ENCODE measurements around the gene FOXL1. TPM values are rescaled to one million over a fixed set of nuclear protein-coding genes. Genes with fewer than 3 reads are reported as not detected.

FOXL1 gene
- total RNA-seq, 1 experiment from 2014 or later = 0.13 TPM

DNA sequence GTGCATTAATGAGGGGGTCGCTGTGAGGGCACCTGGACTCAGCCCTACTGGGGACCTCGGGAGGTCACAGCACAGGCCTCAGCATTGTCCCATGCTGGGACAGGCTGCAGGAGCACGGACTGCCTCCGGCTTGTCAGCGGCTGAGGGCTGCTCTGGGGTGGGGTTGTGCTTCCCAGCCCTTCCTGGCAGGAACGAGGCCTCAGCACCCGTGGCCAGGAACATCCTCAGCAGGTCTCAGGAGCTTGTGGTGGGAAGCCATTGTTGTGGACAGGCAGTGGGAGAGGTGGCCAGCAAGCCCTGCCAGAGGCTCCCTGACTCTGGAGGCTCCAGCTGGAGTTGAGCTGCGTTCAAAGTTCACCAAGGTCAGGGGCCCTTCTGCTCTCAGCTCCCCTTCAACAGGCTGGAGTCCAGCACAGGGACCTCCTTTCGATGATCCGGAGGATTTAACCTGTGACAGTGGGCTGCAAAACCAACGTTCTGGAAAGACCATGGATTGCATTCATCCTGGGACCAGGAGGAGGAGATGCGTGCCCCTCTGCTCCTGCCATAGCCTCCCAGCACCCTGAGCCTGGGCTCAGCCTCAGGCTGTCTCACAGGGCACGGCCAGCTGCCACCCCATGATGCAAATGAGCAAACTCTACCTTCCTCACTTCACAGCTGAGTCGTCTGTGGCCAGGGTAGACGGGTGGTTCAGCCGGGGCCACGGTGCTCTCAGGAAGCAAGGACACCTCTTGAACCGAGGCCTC lies 32.6 kb downstream of the FOXL1 start:
- BruUV-seq (replicated peaks) = no TSS peak
- no peaks in the 10 kb centered on the region for H3K27me3 ChIP-seq (replicated peaks; ENCODE audit: insufficient read depth, low read depth, low read length, poor library complexity)
- H3K27ac ChIP-seq (ENCODE audit: low read depth, low read length, poor library complexity, severe bottlenecking) = no peak overlapping the region
- CTCF ChIA-PET = no interaction called here
- H3K36me3 ChIP-seq (ENCODE audit: insufficient read depth, low read length, poor library complexity, severe bottlenecking) = no peaks in the 10 kb centered on the region
- H3K4me3 ChIP-seq (ENCODE audit: low read depth, low read length, poor library complexity, severe bottlenecking) = no peak overlapping the region
- no peaks in the 10 kb centered on the region for H3K4me1 ChIP-seq (ENCODE audit: insufficient read depth, low read length, poor library complexity, severe bottlenecking)
- no peak for TF ChIP-seq EZH2 (IDR thresholded peaks at IDR 0.05; ENCODE audit: borderline replicate concordance, low read depth, low read length, poor library complexity, severe bottlenecking)
- TF ChIP-seq, protein P1, sequence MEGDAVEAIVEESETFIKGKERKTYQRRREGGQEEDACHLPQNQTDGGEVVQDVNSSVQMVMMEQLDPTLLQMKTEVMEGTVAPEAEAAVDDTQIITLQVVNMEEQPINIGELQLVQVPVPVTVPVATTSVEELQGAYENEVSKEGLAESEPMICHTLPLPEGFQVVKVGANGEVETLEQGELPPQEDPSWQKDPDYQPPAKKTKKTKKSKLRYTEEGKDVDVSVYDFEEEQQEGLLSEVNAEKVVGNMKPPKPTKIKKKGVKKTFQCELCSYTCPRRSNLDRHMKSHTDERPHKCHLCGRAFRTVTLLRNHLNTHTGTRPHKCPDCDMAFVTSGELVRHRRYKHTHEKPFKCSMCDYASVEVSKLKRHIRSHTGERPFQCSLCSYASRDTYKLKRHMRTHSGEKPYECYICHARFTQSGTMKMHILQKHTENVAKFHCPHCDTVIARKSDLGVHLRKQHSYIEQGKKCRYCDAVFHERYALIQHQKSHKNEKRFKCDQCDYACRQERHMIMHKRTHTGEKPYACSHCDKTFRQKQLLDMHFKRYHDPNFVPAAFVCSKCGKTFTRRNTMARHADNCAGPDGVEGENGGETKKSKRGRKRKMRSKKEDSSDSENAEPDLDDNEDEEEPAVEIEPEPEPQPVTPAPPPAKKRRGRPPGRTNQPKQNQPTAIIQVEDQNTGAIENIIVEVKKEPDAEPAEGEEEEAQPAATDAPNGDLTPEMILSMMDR (conservative IDR thresholded peaks at IDR 0.05; ENCODE audit: low read depth, low read length) = no peak
- no peaks in the 10 kb centered on the region for H3K9me3 ChIP-seq (ENCODE audit: low read depth, low read length, poor library complexity, severe bottlenecking)
- POLR2A ChIA-PET (ENCODE audit: low non-redundant PET) = no interaction called here
- intact Hi-C loops (cut with micrococcal nuclease; ENCODE audit: unreplicated experiment) = no loop called here
- DNase-seq (ENCODE audit: low spot score) = no peak

GRCh38 chr16:86611525-86611855 lies 33.1 kb downstream of the FOXL1 start:
- intact Hi-C loops (cut with micrococcal nuclease; ENCODE audit: unreplicated experiment) = no loop called here
- Histone ChIP-seq H3K4me3 (ENCODE audit: low read depth, low read length, poor library complexity, severe bottlenecking) (no peak overlapping the region), H3K27ac (ENCODE audit: low read depth, low read length, poor library complexity, severe bottlenecking) (no peak overlapping the region), H3K27me3 (replicated peaks; ENCODE audit: insufficient read depth, low read depth, low read length, poor library complexity) (no peaks in the 10 kb centered on the region), H3K36me3 (ENCODE audit: insufficient read depth, low read length, poor library complexity, severe bottlenecking) (no peaks in the 10 kb centered on the region), H3K4me1 (ENCODE audit: insufficient read depth, low read length, poor library complexity, severe bottlenecking) (no peaks in the 10 kb centered on the region), H3K9me3 (ENCODE audit: low read depth, low read length, poor library complexity, severe bottlenecking) (no peaks in the 10 kb centered on the region)
- ChIA-PET POLR2A (ENCODE audit: low non-redundant PET) (no interaction called here), CTCF (no interaction called here)
- DNase-seq (ENCODE audit: low spot score) = no peak
- no TSS peak for BruUV-seq (replicated peaks)
- no peak for TF ChIP-seq EZH2 (IDR thresholded peaks at IDR 0.05; ENCODE audit: borderline replicate concordance, low read depth, low read length, poor library complexity, severe bottlenecking)

DNA sequence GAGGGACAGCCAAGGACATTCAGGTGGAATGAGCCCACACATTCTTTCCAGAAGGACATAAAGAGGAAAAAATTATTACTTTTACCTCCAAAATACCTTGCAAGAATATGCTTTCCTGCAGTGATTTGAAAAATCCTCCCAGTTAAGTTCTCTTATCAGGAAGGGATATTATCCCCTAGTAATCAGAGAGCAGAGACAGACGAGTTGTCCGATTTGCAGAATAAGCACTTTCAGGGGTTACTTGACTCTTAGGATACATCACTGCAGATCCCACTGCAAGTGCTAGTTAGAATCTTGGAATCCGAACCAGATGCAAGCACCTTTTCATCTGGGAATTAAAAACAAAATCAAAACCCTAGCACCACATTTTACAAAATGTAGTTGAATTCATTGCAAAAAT lies 33.6 kb downstream of the FOXL1 start:
- no peaks in the 10 kb centered on the region for H3K36me3 ChIP-seq (ENCODE audit: insufficient read depth, low read length, poor library complexity, severe bottlenecking)
- no peak for DNase-seq (ENCODE audit: low spot score)
- ChIA-PET POLR2A (ENCODE audit: low non-redundant PET) (no interaction called here), CTCF (no interaction called here)
- H3K27ac ChIP-seq (ENCODE audit: low read depth, low read length, poor library complexity, severe bottlenecking) = no peak overlapping the region
- intact Hi-C loops (cut with micrococcal nuclease; ENCODE audit: unreplicated experiment) = no loop called here
- no peaks in the 10 kb centered on the region for H3K27me3 ChIP-seq (replicated peaks; ENCODE audit: insufficient read depth, low read depth, low read length, poor library complexity)
- TF ChIP-seq, protein P1 (conservative IDR thresholded peaks at IDR 0.05; ENCODE audit: low read depth, low read length) = no peak
- no peak for TF ChIP-seq EZH2 (IDR thresholded peaks at IDR 0.05; ENCODE audit: borderline replicate concordance, low read depth, low read length, poor library complexity, severe bottlenecking)
- H3K9me3 ChIP-seq (ENCODE audit: low read depth, low read length, poor library complexity, severe bottlenecking) = no peaks in the 10 kb centered on the region
- H3K4me1 ChIP-seq (ENCODE audit: insufficient read depth, low read length, poor library complexity, severe bottlenecking) = no peaks in the 10 kb centered on the region
- H3K4me3 ChIP-seq (ENCODE audit: low read depth, low read length, poor library complexity, severe bottlenecking) = no peak overlapping the region
- no TSS peak for BruUV-seq (replicated peaks)

DNA sequence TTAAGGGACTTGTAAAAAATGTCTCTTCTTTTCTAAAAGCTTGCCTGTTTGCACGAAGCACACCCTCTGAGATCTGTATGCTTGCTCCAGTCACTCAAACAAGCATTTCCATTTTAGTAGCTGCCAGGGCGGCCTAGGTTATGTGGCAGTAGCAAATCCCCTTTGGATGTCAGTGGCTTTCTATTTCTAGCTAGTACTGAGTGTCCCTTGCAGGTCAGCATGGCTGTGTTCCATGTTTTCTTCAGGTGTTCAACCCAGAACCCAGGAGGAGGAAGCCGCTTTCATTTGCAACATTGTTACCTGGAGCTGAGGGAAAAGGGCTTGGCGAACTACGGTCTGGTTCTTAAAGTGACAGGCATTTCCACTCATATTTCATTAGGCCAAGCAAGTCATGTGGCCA lies 36.4 kb downstream of the FOXL1 start:
- no TSS peak for BruUV-seq (replicated peaks)
- ChIA-PET CTCF (interaction anchor here (0.5 kb wide), 1 partner anchor 663 kb away, joined by 6 read pairs; no protein-coding TSS in a partner anchor), POLR2A (ENCODE audit: low non-redundant PET) (no interaction called here)

More for the DNA sequence above, 36.4 kb downstream of the FOXL1 start:
- no peaks in the 10 kb centered on the region for H3K9me3 ChIP-seq (ENCODE audit: low read depth, low read length, poor library complexity, severe bottlenecking)
- intact Hi-C loops (cut with micrococcal nuclease; ENCODE audit: unreplicated experiment) = no loop called here
- no peak for DNase-seq (ENCODE audit: low spot score)
- no peaks in the 10 kb centered on the region for H3K27me3 ChIP-seq (replicated peaks; ENCODE audit: insufficient read depth, low read depth, low read length, poor library complexity)
- H3K36me3 ChIP-seq (ENCODE audit: insufficient read depth, low read length, poor library complexity, severe bottlenecking) = no peaks in the 10 kb centered on the region
- H3K4me1 ChIP-seq (ENCODE audit: insufficient read depth, low read length, poor library complexity, severe bottlenecking) = no peaks in the 10 kb centered on the region
- TF ChIP-seq, protein P1 (conservative IDR thresholded peaks at IDR 0.05; ENCODE audit: low read depth, low read length) = no peak
- TF ChIP-seq EZH2 (IDR thresholded peaks at IDR 0.05; ENCODE audit: borderline replicate concordance, low read depth, low read length, poor library complexity, severe bottlenecking) = no peak
- no peak overlapping the region for H3K4me3 ChIP-seq (ENCODE audit: low read depth, low read length, poor library complexity, severe bottlenecking)
- H3K27ac ChIP-seq (ENCODE audit: low read depth, low read length, poor library complexity, severe bottlenecking) = no peak overlapping the region
